Fibroblast of the aortic adventitia (primary cell): ENCODE data around the gene SLCO1A2. TPM values are rescaled to one million over a fixed set of nuclear protein-coding genes. Genes with fewer than 3 reads are reported as not detected.
"Not testable (repeated sequence)": the region's sequence is repeated elsewhere in the genome, so short reads cannot be mapped to it uniquely, and the experiment has no call there.

ENCODE experiments used
- DNase-seq: peaks from one replicate; pipeline ENCODE4 v3.0.0-alpha.2; 2010; ENCODE audit warnings: low read depth
- H3K4me3 ChIP-seq: 2 replicates; pipeline ENCODE4 v1.5.1; 2011; ENCODE audit warnings: low read depth, mild to moderate bottlenecking, control low read depth, low read length, moderate library complexity
- CTCF ChIP-seq: IDR thresholded peaks from 2 replicates; pipeline ENCODE4 v1.5.1; 2011; ENCODE audit warnings: mild to moderate bottlenecking, low read length, control low read depth, inconsistent platforms; ENCODE audit not compliant: insufficient read depth
- total RNA-seq: library from RNA; depleted of rRNA; stranded (reverse); fragments of >200 nt; gene quantifications from 2 replicates; pipeline ENCODE4 v1.2.3, GENCODE V29; 2012; ENCODE audit warnings: low replicate concordance

The SLCO1A2 gene
- total RNA-seq, 1 donor: 0.09 TPM

GRCh38 chr12:21369141-21369980, 34.6 kb upstream of the SLCO1A2 start:
- no peak for DNase-seq
- H3K4me3 ChIP-seq: no peak overlapping the region
- no peak for TF ChIP-seq CTCF

GRCh38 chr12:21360632-21361031, 25.9 kb upstream of the SLCO1A2 start:
- not testable (repeated sequence) for H3K4me3 ChIP-seq, DNase-seq

GRCh38 chr12:21354641-21355040, 19.9 kb upstream of the SLCO1A2 start:
- no peak overlapping the region for H3K4me3 ChIP-seq
- no peak for TF ChIP-seq CTCF
- DNase-seq: no peak

GRCh38 chr12:21353948-21354347, 19.2 kb upstream of the SLCO1A2 start:
- TF ChIP-seq CTCF: no peak
- H3K4me3 ChIP-seq: no peak overlapping the region
- no peak for DNase-seq

GRCh38 chr12:21353487-21353886, 18.8 kb upstream of the SLCO1A2 start:
- no peak overlapping the region for H3K4me3 ChIP-seq
- no peak for DNase-seq
- TF ChIP-seq CTCF: no peak

- no peak for DNase-seq
- no peak for TF ChIP-seq CTCF
- no peak overlapping the region for H3K4me3 ChIP-seq
Measured at GRCh38 chr12:21350975-21351374, 16.3 kb upstream of the SLCO1A2 start.

- no peak for DNase-seq
- H3K4me3 ChIP-seq: no peak overlapping the region
- no peak for TF ChIP-seq CTCF
Measured at GRCh38 chr12:21346542-21347205, 12.0 kb upstream of the SLCO1A2 start.
